ENCODE results near the gene CCDC8.
"Not testable (repeated sequence)": the region's sequence is repeated elsewhere in the genome, so short reads cannot be mapped to it uniquely, and the experiment has no call there.

CCDC8 gene

GRCh38 chr19:46376241-46377153 is 36.9 kb downstream of the CCDC8 start:
- DNase-seq = no peak

DNA sequence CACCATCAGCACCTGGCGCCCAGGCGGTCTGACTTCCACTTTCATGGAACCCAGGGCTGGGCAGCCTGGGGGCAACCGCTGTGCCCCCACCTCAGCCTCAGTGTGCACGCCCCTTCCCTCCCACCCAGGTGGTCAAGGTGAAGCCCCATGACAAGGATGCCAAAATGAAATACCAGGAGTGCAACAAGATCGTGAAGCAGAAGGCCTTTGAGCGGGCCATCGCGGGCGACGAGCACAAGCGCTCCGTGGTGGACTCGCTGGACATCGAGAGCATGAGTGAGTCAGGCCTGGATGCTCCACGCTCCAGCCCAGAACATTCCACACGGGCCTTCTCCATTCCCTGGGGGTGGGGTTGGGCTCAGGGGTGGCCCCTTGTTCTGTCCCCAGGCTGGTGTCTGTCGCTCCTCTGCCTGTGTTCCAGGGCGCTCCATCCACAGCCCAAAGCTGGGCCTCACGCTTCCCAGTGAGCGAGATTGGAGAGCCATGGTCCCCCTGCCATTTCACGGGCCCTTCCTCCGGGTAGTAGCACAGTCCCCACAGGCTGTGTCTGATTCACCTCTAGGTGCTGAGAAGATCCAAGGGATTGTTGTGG is 37.8 kb downstream of the CCDC8 start:
- DNase-seq = not testable (repeated sequence)

DNA sequence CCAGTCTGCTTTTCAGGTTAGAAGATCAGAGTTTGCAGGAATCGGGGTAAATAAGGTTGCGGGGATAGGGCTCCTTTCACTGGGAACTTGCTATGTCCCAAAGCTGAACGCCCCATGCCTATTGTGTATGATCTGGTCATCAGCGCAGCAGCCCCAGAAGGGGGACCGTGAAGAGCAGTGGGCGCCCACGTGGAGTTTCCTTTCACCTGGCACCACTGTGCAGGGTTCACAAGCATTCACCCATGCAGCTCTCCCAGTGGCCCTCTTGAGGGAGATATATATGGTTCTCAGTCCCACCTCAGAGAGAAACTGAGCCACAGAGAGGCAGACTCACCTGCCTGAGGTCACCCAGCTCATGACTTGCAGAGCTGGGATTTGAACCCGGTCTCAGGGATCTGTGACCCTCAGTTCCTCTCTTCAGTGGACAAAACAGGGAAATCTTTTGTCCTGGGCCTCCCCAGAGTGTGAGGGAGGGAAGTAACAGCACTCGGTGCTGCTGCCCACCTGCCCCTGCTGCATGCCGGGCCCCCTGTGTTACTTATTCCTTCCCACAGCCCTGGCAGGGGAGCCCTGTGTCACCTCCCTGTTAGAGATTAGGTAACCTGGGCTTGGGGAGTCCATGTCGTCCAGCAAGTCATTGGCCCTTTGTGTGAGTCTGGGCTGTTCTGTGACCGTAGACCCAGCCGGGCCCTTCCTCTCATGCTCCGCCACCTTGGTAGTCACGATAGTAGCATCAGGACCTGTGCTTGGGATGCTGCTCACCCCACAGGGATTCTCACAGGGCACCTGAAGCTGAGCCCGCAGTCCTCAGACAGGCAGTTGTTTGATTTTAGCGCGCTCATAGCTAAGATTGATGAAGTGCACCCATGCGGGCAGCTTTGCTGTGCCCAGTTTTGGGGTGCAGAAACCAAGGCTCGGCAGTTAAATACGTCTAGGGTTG is 38.6 kb downstream of the CCDC8 start:
- DNase-seq = no peak

DNA sequence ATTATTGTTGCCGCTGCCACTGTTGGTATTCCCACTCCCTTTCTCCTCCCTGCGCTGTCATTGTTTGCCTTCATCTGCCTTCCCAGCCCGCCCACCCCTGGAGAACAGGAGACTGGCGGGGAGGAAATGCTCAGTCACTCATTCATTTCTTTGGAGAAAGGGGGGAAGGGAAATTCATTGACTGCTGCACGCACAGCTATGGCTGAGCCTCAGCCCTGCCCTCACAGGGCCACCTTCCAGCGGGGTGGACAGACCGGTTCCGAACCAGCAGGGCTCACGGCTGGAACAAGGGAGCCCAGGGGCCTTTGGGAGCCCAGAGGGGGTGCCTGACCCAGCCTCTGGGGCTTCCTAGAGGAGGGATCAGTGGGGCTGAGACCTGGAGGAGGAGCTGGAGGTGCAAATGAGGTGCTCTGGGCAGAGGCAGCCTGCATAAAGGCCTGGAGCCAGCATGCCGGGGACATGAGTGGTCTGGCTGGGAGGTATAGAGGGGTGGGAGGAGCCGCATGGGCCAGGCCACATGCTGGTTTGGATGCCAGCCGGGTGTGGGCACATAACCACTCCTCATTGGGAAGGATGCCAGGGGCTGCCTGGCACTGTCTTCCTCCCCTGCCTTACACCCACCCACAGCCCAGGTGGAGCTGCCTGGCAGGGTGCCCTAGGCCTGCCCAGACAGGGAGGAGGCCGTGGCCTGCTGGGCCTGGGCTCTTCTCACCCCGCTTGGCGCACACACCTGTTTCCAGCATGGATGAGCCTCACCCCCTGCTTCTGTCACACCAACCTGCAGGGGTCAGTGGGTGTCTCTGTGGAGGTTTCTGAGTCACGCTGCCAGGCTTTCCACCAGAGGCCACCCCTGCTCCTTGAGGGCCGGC is 39.6 kb downstream of the CCDC8 start:
- no peak for DNase-seq

DNA sequence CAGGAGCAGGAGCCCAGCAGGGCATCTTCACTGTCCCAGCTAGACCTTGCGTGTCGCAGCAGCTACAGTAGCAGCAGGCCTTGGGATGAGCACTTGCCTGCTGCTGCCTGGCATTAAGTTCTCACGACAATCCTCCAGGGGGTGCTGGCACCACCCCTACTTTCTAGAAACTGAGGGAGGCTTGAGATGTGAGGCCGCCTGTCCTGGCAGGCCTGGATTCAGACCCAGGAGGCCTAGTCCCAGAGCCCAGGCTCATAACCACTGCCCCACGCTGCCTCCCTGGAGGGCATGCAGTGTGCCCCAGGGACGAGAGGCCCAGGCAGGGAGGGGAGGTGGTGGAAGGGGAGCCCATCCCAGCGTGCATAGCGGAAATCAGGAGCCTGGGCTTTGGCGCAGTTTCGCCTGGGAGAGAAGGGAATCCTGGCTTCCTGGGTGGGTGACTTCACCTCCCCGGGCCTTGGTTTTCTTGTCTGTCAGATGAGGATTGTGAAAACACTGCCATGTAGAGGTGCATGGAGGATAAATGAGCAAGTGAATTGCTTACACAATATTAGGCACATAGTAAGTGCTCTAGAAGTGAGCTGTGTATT is 40.4 kb downstream of the CCDC8 start:
- DNase-seq = no peak

DNA sequence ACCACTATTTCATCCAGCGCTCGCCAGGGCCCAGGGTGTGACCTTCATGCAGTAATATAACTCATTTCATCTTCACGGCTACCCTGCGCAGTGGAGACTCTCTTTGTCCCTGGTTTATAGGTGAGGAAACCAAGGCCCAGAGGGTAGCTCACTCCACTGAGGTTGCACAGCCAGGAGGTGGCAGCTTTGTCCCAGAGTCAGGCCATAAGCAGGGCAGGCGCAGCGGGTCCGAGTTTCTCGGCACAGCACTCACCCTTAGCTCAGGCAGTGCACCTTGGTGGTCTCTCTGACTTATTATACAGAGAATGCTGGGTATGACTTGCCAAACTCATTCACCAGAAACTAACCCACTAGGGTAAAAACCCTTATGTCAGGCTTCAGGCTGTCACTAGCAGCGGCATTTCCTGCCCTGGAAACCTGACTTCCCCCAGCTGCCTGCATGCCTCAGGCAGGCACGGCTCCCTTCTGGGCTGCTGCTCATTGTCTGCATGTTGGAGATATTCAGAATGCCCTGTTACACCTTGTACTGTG is 41.9 kb downstream of the CCDC8 start:
- no peak for DNase-seq

- DNase-seq = no peak
These were observed 43.5 kb downstream of the CCDC8 start for GRCh38 chr19:46369817-46370216.

DNA sequence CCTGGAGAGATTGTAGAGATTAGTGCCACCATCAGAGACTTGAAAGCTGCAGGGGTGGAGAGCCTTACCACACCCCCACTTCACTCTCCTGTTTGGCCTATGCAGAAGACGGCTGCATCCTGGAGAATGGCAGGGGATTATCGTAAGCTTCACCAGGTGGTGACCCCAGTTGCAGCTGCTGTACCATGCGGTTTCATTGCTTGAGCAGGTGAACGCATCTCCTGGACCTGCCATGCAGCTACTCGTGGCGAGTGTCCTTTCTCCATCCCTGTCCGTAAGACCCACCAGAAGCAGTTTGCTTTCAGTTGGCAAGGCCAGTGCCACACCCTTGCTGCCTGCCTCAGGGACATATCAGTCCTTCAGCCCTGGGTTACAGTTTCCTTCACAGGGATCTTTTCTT is 45.2 kb downstream of the CCDC8 start:
- no peak for DNase-seq

GRCh38 chr19:46367426-46367825 is 45.9 kb downstream of the CCDC8 start:
- DNase-seq = no peak

GRCh38 chr19:46366620-46367292 is 46.6 kb downstream of the CCDC8 start:
- no peak for DNase-seq

GRCh38 chr19:46365561-46365960 is 47.8 kb downstream of the CCDC8 start:
- DNase-seq = no peak

DNA sequence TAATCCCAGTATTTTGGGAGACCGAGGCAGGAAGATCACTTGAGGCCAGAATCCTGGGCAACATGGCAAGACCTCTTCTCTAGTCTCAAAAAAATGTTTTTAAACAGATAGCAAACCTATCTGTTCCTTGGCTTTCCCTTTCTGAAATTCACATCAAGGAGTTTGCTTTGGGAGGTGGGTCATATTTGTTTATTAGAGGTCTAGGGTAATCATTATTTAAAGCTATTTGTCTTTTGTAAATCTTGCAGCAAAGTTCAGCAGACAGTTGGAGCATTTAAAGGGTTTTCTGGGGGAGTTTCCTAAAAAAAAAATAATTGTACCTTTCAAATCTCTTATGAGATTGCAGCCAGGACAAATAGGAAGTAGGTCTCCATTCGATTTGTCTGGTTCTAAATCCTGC is 49.0 kb downstream of the CCDC8 start:
- DNase-seq = no peak

- DNase-seq = peak; percentile 6
These were observed 51.4 kb downstream of the CCDC8 start for GRCh38 chr19:46361915-46362314.
